OCI-M2 (cell line): Measurements from ENCODE around the gene TUBB3.

Experiments
- DNase-seq: peaks from one replicate; lab custom pipeline; 2025; ENCODE audit not compliant: unreplicated experiment; lab: John Stamatoyannopoulos, UW

Gene TUBB3

DNA sequence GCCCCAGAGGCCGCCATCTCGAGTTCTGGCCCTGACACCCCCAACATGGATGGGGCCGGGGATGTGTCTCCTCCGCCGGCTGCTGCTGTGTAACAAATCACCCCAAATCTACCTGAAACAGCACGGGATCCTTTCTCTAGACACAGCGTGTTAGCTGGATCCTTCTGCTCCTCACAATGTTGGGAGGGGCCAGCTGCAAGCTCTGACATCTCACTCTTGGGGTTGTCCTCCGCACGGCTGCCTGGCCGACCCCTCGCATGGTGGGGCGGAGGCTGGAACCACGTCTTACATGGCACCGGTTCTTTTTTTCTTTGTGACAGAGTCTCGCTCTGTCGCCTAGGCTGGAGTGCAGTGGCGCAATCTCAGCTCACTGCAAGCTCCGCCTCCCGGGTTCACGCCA, 13.8 kb downstream of the TUBB3 start:
- no peak for DNase-seq

DNA sequence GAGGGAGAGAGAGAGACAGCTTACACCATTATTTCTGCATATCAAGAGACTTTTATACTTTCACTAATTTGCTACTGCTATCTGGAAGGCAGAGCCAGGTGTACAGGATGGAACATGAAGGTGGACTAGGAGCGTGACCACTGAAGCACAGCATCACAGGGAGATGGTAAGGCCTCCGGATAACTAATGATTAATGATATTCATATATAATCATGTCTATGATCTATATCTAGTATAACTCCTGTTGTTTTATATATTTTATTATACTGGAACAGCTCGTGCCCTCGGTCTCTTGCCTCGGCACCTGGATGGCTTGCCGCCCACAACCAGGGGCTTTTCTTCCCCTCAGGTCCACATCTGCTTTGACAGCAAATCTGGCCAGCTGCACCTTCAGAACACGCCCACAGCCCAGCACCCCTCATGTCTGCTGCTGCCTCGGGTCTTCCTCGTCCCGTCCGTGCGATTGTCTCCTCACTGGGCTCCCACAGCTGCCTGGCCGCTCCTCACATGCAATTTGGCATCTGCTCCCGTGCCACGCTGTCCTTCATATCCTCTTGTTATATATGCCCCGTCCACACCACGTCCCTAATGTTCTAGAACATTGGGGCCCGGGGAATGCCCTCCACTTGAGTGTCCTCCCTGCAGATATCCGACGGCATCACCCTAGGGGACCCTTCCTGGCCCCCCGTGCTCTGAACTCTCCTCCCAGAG, 15.2 kb downstream of the TUBB3 start:
- no peak for DNase-seq

- DNase-seq: no peak
These were observed 21.6 kb downstream of the TUBB3 start for GRCh38 chr16:89944773-89945172.

- DNase-seq: no peak
These were observed 22.5 kb downstream of the TUBB3 start for GRCh38 chr16:89945654-89946053.

DNA sequence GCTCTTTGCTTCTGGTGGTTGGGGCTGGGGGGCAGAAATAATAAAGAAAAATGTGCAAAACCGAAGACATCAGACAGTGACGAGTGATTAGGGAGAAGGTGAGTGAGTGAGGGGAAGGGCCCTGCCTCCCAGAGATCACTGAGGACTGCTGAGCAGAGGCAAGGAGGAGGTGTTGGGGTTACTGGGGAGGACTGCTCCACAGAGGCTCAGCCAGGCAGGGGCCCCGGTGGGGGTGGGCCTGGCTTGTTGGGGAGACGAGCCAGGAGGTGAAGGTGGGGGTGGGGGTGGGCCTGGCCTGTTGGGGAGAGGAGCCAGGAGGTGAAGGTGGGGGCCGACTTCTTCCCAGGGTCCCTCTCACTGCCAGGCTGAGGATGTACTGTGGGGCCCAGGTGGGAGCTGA, 23.4 kb downstream of the TUBB3 start:
- DNase-seq: no peak

DNA sequence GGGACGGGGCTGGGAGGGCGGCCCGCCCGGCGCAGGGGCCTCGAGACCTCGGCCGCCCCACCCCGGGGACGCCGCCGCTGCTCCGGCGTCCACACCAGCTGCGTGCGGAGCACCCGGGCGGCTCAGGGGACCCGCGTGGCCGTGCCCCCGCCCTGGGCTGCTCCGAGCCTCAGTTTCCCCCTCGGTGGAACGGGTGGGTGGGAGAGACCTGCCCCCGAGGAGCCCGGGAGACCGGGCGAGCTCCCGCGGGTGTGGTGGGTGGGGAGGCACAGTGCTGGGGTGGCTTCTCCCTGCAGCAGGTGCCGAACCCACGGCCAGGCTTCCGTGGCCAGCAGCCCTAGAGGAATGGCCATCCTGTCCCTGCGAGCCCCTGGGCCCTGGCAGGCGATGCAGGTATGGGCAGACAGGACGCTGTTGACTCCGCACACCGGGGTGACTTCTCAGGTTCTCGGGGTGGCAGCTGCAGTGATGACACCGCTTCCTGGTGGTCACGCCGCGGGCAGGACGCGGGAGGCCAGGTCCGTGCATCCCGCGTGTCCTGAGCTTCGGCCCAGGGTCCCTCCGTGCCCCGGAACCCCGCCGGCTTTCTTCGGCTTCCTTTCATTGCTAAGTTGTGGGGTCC, 26.1 kb downstream of the TUBB3 start:
- DNase-seq: no peak

GRCh38 chr16:89949756-89950155, 26.6 kb downstream of the TUBB3 start:
- no peak for DNase-seq

DNA sequence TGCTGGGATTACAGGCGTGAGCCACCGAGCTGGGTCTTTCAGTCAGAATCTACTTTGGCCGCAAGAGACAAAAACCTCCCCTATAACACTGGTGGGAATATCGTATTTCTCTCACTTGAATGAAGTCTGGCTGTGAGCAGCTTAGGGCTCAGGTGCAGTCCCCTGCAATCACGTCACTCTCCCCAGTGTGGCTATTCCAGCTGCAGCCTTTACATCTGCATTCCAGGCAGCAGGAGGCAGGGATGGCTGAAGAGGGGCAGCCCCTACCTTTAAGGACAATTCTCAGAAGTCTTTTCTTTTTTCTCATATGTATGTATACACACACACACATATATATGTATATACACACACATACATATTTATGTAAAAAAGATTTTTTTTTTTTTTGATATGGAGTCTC, 28.4 kb downstream of the TUBB3 start:
- DNase-seq: no peak

- DNase-seq: no peak
These were observed 28.9 kb downstream of the TUBB3 start for GRCh38 chr16:89952049-89952448.

- DNase-seq: no peak
These were observed 29.4 kb downstream of the TUBB3 start for GRCh38 chr16:89952551-89952950.

DNA sequence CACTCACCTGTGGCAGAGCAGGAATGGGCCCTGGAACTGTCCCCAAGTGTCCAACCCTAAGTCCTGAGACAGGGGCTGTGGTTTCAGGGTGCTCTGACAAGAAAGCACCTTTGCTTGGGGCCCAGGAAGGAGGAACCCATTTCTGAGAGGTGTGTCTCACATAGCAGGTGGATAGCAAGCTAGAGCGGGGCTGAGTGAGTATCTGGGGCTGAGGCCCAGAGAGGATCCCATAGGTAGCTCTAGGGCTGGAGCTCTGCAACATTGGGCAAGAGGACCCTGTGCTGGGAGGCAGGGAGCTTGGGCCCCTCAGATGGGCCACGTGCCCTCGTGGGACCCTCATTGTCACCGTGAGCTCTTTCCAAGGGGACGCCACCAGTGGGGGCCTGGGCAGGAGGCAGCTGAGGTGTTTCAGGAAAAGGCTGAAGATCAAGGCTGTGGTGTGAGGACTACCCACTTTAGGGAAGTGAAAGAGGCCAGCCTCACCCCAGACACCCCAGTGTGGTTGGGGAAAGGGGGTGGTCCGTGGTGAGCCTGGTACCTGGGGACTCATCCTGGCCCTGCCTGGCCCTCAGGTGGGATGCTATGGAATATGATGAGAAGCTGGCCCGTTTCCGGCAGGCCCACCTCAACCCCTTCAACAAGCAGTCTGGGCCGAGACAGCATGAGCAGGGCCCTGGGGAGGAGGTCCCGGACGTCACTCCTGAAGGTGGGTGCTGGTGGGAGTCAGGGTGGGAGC, 30.7 kb downstream of the TUBB3 start:
- DNase-seq: no peak

GRCh38 chr16:89954462-89954861, 31.3 kb downstream of the TUBB3 start:
- DNase-seq: no peak

- DNase-seq: no peak
These were observed 32.0 kb downstream of the TUBB3 start for GRCh38 chr16:89955001-89955685.

DNA sequence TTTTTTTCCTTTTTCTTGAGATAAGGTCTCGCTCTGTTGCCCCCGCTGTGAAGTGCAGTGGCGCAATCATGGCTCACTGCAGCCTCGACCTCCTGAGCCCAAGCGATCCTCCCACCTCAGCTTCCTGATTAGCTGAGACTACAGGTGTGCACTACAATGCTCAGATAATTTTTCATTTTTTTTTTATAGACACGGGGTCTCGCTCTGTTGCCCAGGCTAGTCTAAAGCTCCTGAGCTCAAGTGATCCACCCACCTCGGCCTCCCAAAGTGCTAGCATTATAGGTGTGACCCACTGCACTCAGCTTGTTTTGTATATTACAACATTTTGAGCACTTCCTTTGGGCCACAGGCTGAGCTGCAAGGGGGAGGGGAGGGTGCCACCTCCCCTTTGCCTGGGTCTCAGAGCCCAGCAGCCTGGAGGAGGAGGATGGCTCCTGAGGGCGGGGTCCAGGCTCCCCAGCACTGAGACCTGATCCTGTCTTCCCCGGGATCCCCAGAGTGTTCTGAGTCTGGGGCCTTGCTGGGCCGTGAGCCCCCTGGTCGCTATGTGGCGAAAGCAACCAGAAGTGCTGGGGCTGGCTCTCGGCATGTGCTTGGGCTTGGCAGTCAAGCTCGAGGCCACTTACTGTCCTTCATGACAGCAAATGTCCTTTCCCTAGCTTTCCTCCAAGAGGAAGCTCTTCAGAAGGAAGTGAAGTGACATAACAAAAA, 33.5 kb downstream of the TUBB3 start:
- DNase-seq: no peak

- DNase-seq: no peak
These were observed 34.2 kb downstream of the TUBB3 start for GRCh38 chr16:89957216-89957785.

- DNase-seq: no peak
These were observed 34.9 kb downstream of the TUBB3 start for GRCh38 chr16:89958068-89958467.

GRCh38 chr16:89958596-89958995, 35.5 kb downstream of the TUBB3 start:
- no peak for DNase-seq

GRCh38 chr16:89960966-89961365, 37.8 kb downstream of the TUBB3 start:
- no peak for DNase-seq

- DNase-seq: no peak
These were observed 38.8 kb downstream of the TUBB3 start for GRCh38 chr16:89961920-89962319.

DNA sequence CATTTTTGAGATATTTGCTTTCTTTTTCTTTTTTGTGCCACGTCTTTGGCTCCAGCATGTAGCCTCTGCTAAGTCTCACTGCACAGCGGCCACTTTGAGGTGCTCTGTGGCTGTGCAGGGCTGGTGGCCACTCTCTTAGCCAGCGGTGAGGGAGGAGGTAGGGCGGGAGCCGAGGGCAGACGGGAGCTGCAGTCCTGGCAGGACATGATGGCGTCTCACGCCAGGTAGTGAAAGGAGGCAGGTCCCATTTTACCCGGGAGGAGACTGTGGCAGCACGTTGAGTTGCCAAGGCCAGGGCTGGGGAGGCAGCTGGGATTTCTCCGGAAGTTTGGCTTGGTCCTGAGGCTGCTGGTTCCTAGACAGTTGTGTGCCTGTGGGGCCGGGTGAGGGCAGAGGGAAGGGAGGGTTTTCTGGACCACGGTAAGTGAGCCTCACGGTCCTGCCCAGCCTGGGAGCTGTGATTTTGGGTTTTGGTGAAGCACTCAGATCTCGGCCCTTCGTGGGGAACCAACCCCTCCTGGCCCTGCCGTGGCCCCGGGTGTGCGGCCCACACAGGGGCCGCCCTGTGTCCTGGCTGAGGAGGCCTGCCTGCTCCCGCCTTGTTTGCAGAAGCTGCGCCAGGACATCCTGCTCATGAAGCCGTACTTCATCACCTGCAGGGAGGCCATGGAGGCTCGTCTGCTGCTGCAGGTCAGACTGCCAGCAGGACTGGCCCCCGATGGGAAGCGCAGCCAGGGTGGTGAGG, 39.8 kb downstream of the TUBB3 start:
- DNase-seq: no peak
